ENCODE data around the gene DPY19L3. TPM values are rescaled to one million over a fixed set of nuclear protein-coding genes. Genes with fewer than 3 reads are reported as not detected.
"Not testable (repeated sequence)": the region's sequence is repeated elsewhere in the genome, so short reads cannot be mapped to it uniquely, and the experiment has no call there.

The DPY19L3 gene
- total and polyA plus RNA-seq, 2 donors (not counting 1 experiment from before 2014, with no cell fraction given): 14.0 to 40.0 TPM

- Histone ChIP-seq H3K36me3 (replicated peaks in 1 of 2; ENCODE audit: control extremely low read depth in 1 of 2, control insufficient read depth in 1 of 2, extremely low read depth in 1 of 2, insufficient read depth in 2 of 2, low read length in 1 of 2) (no peaks in the 10 kb centered on the region), H3K79me2 (ENCODE audit: control insufficient read depth, insufficient read depth, low read length) (no peaks in the 10 kb centered on the region), H3K9me3 (ENCODE audit: control extremely low read depth in 1 of 3, control insufficient read depth in 2 of 3, insufficient read depth in 1 of 3, low read length in 2 of 3) (no peaks in the 10 kb centered on the region), H3K27ac (ENCODE audit: low read length in 2 of 2) (no peak overlapping the region), H3K4me1 (ENCODE audit: control insufficient read depth in 2 of 2, insufficient read depth in 2 of 2, low read length in 2 of 2) (no peaks in the 10 kb centered on the region), H2AFZ (ENCODE audit: insufficient read depth, low read depth, low read length, poor library complexity, severe bottlenecking) (no peak overlapping the region), H3K4me2 (replicated peaks; ENCODE audit: low read depth, low read length, poor library complexity, severe bottlenecking) (no peak overlapping the region), H4K20me1 (ENCODE audit: control insufficient read depth, insufficient read depth, low read length, poor library complexity, severe bottlenecking) (no peaks in the 10 kb centered on the region), H3K27me3 (replicated peaks in 1 of 4; ENCODE audit: control extremely low read depth in 1 of 4, control insufficient read depth in 3 of 4, insufficient read depth in 4 of 4, low read length in 3 of 4) (peaks cover 0 to 3% (median 0%) of the 10 kb centered on the region in 4 experiments), H3K4me3 (ENCODE audit: control extremely low read depth in 1 of 5, extremely low read depth in 1 of 5, insufficient read depth in 1 of 5, low read depth in 2 of 5, low read length in 4 of 5) (no peak overlapping the region), H3K9ac (ENCODE audit: low read length) (no peak overlapping the region)
- no peak for ATAC-seq (ENCODE audit: low read depth)
- peaks cover 2% of the 10 kb centered on the region for H3K9me3 Mint-ChIP-seq (ENCODE audit: insufficient read depth)
- CTCF ChIA-PET: no interaction called here
- H3K4me1 Mint-ChIP-seq: no peaks in the 10 kb centered on the region
- DNase-seq: no peak
- POLR2A ChIA-PET: no interaction called here
- TF ChIP-seq, protein P1, sequence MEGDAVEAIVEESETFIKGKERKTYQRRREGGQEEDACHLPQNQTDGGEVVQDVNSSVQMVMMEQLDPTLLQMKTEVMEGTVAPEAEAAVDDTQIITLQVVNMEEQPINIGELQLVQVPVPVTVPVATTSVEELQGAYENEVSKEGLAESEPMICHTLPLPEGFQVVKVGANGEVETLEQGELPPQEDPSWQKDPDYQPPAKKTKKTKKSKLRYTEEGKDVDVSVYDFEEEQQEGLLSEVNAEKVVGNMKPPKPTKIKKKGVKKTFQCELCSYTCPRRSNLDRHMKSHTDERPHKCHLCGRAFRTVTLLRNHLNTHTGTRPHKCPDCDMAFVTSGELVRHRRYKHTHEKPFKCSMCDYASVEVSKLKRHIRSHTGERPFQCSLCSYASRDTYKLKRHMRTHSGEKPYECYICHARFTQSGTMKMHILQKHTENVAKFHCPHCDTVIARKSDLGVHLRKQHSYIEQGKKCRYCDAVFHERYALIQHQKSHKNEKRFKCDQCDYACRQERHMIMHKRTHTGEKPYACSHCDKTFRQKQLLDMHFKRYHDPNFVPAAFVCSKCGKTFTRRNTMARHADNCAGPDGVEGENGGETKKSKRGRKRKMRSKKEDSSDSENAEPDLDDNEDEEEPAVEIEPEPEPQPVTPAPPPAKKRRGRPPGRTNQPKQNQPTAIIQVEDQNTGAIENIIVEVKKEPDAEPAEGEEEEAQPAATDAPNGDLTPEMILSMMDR (IDR thresholded peaks at IDR 0.05): no peak
- no peak for TF ChIP-seq EZH2 (IDR thresholded peaks at IDR 0.05; ENCODE audit: borderline replicate concordance, insufficient read depth, low read depth, low read length, poor library complexity, severe bottlenecking)
- intact Hi-C loops (cut with micrococcal nuclease): no loop called here
- H3K4me3 Mint-ChIP-seq: no peak overlapping the region
- peaks cover 4% of the 10 kb centered on the region for H3K27me3 Mint-ChIP-seq
- 83% methylated on average over 2 of the region's 9 CpGs for WGBS (ENCODE audit: insufficient coverage)
- no peak overlapping the region for H3K27ac Mint-ChIP-seq
Observed at GRCh38 chr19:32497391-32497790, 91.8 kb downstream of the DPY19L3 start.

GRCh38 chr19:32498648-32499200, 93.2 kb downstream of the DPY19L3 start:
- CTCF ChIA-PET: no interaction called here
- Mint-ChIP-seq H3K9me3 (ENCODE audit: insufficient read depth) (peaks cover 2% of the 10 kb centered on the region), H3K27me3 (peaks cover 4% of the 10 kb centered on the region), H3K4me3 (no peak overlapping the region), H3K27ac (no peak overlapping the region), H3K4me1 (no peaks in the 10 kb centered on the region)
- ATAC-seq (ENCODE audit: low read depth) (no peak), DNase-seq (no peak)
- 67% methylated on average over 5 of the region's 6 CpGs for WGBS (ENCODE audit: insufficient coverage)
- Histone ChIP-seq H3K9ac (ENCODE audit: low read length) (no peak overlapping the region), H2AFZ (ENCODE audit: insufficient read depth, low read depth, low read length, poor library complexity, severe bottlenecking) (no peak overlapping the region), H4K20me1 (ENCODE audit: control insufficient read depth, insufficient read depth, low read length, poor library complexity, severe bottlenecking) (no peaks in the 10 kb centered on the region), H3K36me3 (replicated peaks in 1 of 2; ENCODE audit: control extremely low read depth in 1 of 2, control insufficient read depth in 1 of 2, extremely low read depth in 1 of 2, insufficient read depth in 2 of 2, low read length in 1 of 2) (no peaks in the 10 kb centered on the region), H3K4me2 (replicated peaks; ENCODE audit: low read depth, low read length, poor library complexity, severe bottlenecking) (no peak overlapping the region), H3K4me3 (ENCODE audit: control extremely low read depth in 1 of 5, extremely low read depth in 1 of 5, insufficient read depth in 1 of 5, low read depth in 2 of 5, low read length in 4 of 5) (no peak overlapping the region), H3K27ac (ENCODE audit: low read length in 2 of 2) (no peak overlapping the region), H3K79me2 (ENCODE audit: control insufficient read depth, insufficient read depth, low read length) (no peaks in the 10 kb centered on the region), H3K27me3 (replicated peaks in 1 of 4; ENCODE audit: control extremely low read depth in 1 of 4, control insufficient read depth in 3 of 4, insufficient read depth in 4 of 4, low read length in 3 of 4) (peaks cover 0 to 3% (median 0%) of the 10 kb centered on the region in 4 experiments), H3K4me1 (ENCODE audit: control insufficient read depth in 2 of 2, insufficient read depth in 2 of 2, low read length in 2 of 2) (no peaks in the 10 kb centered on the region), H3K9me3 (ENCODE audit: control extremely low read depth in 1 of 3, control insufficient read depth in 2 of 3, insufficient read depth in 1 of 3, low read length in 2 of 3) (no peaks in the 10 kb centered on the region)
- POLR2A ChIA-PET: no interaction called here
- TF ChIP-seq EZH2 (IDR thresholded peaks at IDR 0.05; ENCODE audit: borderline replicate concordance, insufficient read depth, low read depth, low read length, poor library complexity, severe bottlenecking): no peak
- TF ChIP-seq, protein P1 (IDR thresholded peaks at IDR 0.05): no peak
- intact Hi-C loops (cut with micrococcal nuclease): no loop called here

DNA sequence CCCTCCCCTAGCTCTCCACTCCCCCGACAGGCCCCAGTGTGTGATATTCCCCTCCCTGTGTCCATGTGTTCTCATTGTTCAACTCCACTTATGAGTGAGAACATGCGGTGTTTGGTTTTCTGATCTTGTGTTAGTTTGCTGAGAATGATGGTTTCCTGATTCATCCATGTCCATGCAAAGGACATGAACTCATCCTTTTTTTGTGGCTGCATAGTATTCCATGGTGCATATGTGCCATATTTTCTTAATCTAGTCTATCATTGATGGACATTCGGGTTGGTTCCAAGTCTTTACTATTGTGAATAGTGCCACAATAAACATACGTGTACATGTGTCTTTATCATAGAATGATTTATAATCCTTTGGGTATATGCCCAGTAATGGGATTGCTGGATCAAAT, 106.9 kb downstream of the DPY19L3 start:
- H3K36me3 ChIP-seq (replicated peaks in 1 of 2; ENCODE audit: control extremely low read depth in 1 of 2, control insufficient read depth in 1 of 2, extremely low read depth in 1 of 2, insufficient read depth in 2 of 2, low read length in 1 of 2); H3K27ac ChIP-seq (ENCODE audit: low read length in 2 of 2); H3K27me3 Mint-ChIP-seq; H3K4me3 Mint-ChIP-seq; DNase-seq; H3K9me3 Mint-ChIP-seq (ENCODE audit: insufficient read depth); H3K9ac ChIP-seq (ENCODE audit: low read length); POLR2A ChIA-PET; H3K79me2 ChIP-seq (ENCODE audit: control insufficient read depth, insufficient read depth, low read length); H2AFZ ChIP-seq (ENCODE audit: insufficient read depth, low read depth, low read length, poor library complexity, severe bottlenecking); intact Hi-C loops (cut with micrococcal nuclease); H3K4me1 ChIP-seq (ENCODE audit: control insufficient read depth in 2 of 2, insufficient read depth in 2 of 2, low read length in 2 of 2); H3K4me3 ChIP-seq (ENCODE audit: control extremely low read depth in 1 of 5, extremely low read depth in 1 of 5, insufficient read depth in 1 of 5, low read depth in 2 of 5, low read length in 4 of 5); ATAC-seq (ENCODE audit: low read depth); H4K20me1 ChIP-seq (ENCODE audit: control insufficient read depth, insufficient read depth, low read length, poor library complexity, severe bottlenecking); H3K27me3 ChIP-seq (replicated peaks in 1 of 4; ENCODE audit: control extremely low read depth in 1 of 4, control insufficient read depth in 3 of 4, insufficient read depth in 4 of 4, low read length in 3 of 4); CTCF ChIA-PET; H3K4me1 Mint-ChIP-seq; H3K27ac Mint-ChIP-seq; H3K9me3 ChIP-seq (ENCODE audit: control extremely low read depth in 1 of 3, control insufficient read depth in 2 of 3, insufficient read depth in 1 of 3, low read length in 2 of 3); H3K4me2 ChIP-seq (replicated peaks; ENCODE audit: low read depth, low read length, poor library complexity, severe bottlenecking): not testable (repeated sequence)
- no CpG with 5 or more reads among the region's 4 CpGs for WGBS (ENCODE audit: insufficient coverage)

Measured in B cell (primary cell).